ENCODE results near the gene SLC26A1. TPM values are rescaled to one million over a fixed set of nuclear protein-coding genes. Genes with fewer than 3 reads are reported as not detected.
"Not testable (repeated sequence)": the region's sequence is repeated elsewhere in the genome, so short reads cannot be mapped to it uniquely, and the experiment has no call there.

The SLC26A1 gene
- polyA plus RNA-seq, 1 donor from 2014 or later = 0.12 TPM

- no peak for TF ChIP-seq REST (IDR thresholded peaks at IDR 0.05; ENCODE audit: borderline replicate concordance)
- no peak for TF ChIP-seq EP300 (conservative IDR thresholded peaks at IDR 0.05; ENCODE audit: poor library complexity, severe bottlenecking)
- TF ChIP-seq TAF1 (IDR thresholded peaks at IDR 0.05; ENCODE audit: low read depth) = no peak
- TF ChIP-seq POLR2AphosphoS5 (IDR thresholded peaks at IDR 0.05) = no peak
- TF ChIP-seq MXI1 (conservative IDR thresholded peaks at IDR 0.05; ENCODE audit: poor library complexity, severe bottlenecking) = no peak
- no peak for TF ChIP-seq EZH2 (IDR thresholded peaks at IDR 0.05; ENCODE audit: borderline replicate concordance, insufficient read depth, low read length, poor library complexity, severe bottlenecking)
- no peak for TF ChIP-seq RAD21 (conservative IDR thresholded peaks at IDR 0.05)
- no peak for TF ChIP-seq SMC3 (conservative IDR thresholded peaks at IDR 0.05; ENCODE audit: poor library complexity)
- no peak for TF ChIP-seq CTCF (IDR thresholded peaks at IDR 0.05; ENCODE audit: poor library complexity, severe bottlenecking)
- Histone ChIP-seq H3K9me2 (ENCODE audit: insufficient read depth, low read length) (no peaks in the 10 kb centered on the region), H3F3A (ENCODE audit: insufficient read depth, low read length, poor library complexity, severe bottlenecking) (no peaks in the 10 kb centered on the region), H3K36me3 (ENCODE audit: insufficient read depth, low read length) (no peaks in the 10 kb centered on the region), H3K9ac (ENCODE audit: low read length) (no peak overlapping the region), H3K27ac (ENCODE audit: low read length) (no peak overlapping the region), H3K4me2 (ENCODE audit: low read length) (no peak overlapping the region), H2AFZ (ENCODE audit: low read depth, low read length) (no peak overlapping the region), H3K9me3 (ENCODE audit: low read length) (no peaks in the 10 kb centered on the region), H3K27me3 (ENCODE audit: insufficient read depth, low read depth, low read length) (no peaks in the 10 kb centered on the region), H4K20me1 (ENCODE audit: insufficient read depth) (no peaks in the 10 kb centered on the region), H3K79me2 (replicated peaks; ENCODE audit: insufficient read depth, low read length) (no peaks in the 10 kb centered on the region), H3K4me3 (ENCODE audit: low read length) (no peak overlapping the region)
Measured at GRCh38 chr4:945274-946102, 47.7 kb downstream of the SLC26A1 start.

GRCh38 chr4:939508-939907 is 53.7 kb downstream of the SLC26A1 start:
- H3K79me2 ChIP-seq (replicated peaks; ENCODE audit: insufficient read depth, low read length); H2AFZ ChIP-seq (ENCODE audit: low read depth, low read length); H3K9ac ChIP-seq (ENCODE audit: low read length); H3K36me3 ChIP-seq (ENCODE audit: insufficient read depth, low read length); H3F3A ChIP-seq (ENCODE audit: insufficient read depth, low read length, poor library complexity, severe bottlenecking); H3K27me3 ChIP-seq (ENCODE audit: insufficient read depth, low read depth, low read length); H4K20me1 ChIP-seq (ENCODE audit: insufficient read depth); H3K27ac ChIP-seq (ENCODE audit: low read length); H3K4me2 ChIP-seq (ENCODE audit: low read length); H3K9me3 ChIP-seq (ENCODE audit: low read length); H3K4me3 ChIP-seq (ENCODE audit: low read length); H3K9me2 ChIP-seq (ENCODE audit: insufficient read depth, low read length): not testable (repeated sequence)

Other genes starting within 250 kb of the SLC26A1 start
- gene CPLX1, start 167.3 kb downstream of the SLC26A1 start, polyA plus RNA-seq = 5.1 and 7.6 TPM in 2 replicates
- 58.8 and 66.0 TPM in 2 replicates for gene GAK, start 61.1 kb downstream of the SLC26A1 start, polyA plus RNA-seq
- gene TMEM175, start 60.9 kb downstream of the SLC26A1 start, polyA plus RNA-seq = 36.9 and 38.0 TPM in 2 replicates
- 32.4 and 46.0 TPM in 2 replicates for gene DGKQ, start 19.8 kb downstream of the SLC26A1 start, polyA plus RNA-seq
- 11.8 and 12.7 TPM in 2 replicates for gene IDUA, start 6.4 kb downstream of the SLC26A1 start, polyA plus RNA-seq
- gene FGFRL1, start 18.2 kb upstream of the SLC26A1 start, polyA plus RNA-seq = 0.97 and 3.3 TPM in 2 replicates
- gene RNF212, start 120.2 kb upstream of the SLC26A1 start, polyA plus RNA-seq = 0.30 and 1.5 TPM in 2 replicates
- gene SPON2, start 179.2 kb upstream of the SLC26A1 start, polyA plus RNA-seq = 0.57 and 0.78 TPM in 2 replicates

Data from neural cell (in vitro differentiated cells).